ENCODE data around the gene GNAI3.
A peak's percentile ranks its signal among the peaks of the same experiment; 100 is the strongest.

The GNAI3 gene

DNA sequence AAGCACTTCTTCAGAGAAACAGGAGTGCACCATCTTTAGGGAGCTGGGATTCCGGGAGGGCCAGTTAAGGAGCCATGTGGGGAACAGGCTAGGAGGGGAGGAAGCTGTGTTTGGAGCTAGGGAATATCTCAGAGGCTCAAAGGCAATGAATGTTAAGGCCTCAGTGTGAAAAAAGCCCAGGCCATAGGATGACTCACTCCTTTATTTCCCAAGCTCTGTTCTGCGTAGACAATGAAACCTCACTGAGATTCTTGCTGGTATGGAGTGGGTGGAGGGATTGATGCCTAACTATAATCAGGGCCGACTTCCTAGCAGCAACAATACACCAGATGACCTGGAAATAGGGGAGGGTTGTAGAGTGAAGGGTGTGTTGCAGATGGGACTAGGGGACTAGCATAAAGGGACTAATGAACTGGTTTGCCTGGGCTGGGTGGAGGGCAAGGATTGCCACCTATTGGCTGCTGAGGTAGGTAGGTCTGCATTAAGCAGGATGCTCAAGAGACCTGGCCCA, 68.9 kb downstream of the GNAI3 start (continued):
- no peak for TF ChIP-seq ZNF391 (tag by site-specific recombination; IDR thresholded peaks at IDR 0.05; ENCODE audit: borderline replicate concordance, low read depth)
- TF ChIP-seq, protein P1, sequence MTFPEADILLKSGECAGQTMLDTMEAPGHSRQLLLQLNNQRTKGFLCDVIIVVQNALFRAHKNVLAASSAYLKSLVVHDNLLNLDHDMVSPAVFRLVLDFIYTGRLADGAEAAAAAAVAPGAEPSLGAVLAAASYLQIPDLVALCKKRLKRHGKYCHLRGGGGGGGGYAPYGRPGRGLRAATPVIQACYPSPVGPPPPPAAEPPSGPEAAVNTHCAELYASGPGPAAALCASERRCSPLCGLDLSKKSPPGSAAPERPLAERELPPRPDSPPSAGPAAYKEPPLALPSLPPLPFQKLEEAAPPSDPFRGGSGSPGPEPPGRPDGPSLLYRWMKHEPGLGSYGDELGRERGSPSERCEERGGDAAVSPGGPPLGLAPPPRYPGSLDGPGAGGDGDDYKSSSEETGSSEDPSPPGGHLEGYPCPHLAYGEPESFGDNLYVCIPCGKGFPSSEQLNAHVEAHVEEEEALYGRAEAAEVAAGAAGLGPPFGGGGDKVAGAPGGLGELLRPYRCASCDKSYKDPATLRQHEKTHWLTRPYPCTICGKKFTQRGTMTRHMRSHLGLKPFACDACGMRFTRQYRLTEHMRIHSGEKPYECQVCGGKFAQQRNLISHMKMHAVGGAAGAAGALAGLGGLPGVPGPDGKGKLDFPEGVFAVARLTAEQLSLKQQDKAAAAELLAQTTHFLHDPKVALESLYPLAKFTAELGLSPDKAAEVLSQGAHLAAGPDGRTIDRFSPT (tag by site-specific recombination; IDR thresholded peaks at IDR 0.05) = no peak
- TF ChIP-seq ZNF214 (tag by site-specific recombination; IDR thresholded peaks at IDR 0.05; ENCODE audit: borderline replicate concordance) = no peak
- no peak for TF ChIP-seq ZNF621 (tag by site-specific recombination; IDR thresholded peaks at IDR 0.05)
- TF ChIP-seq ZNF776 (tag by site-specific recombination; IDR thresholded peaks at IDR 0.05; ENCODE audit: borderline replicate concordance) = no peak
- TF ChIP-seq ZNF473 (tag by site-specific recombination; IDR thresholded peaks at IDR 0.05) = no peak
- TF ChIP-seq ZFP41 (tag by site-specific recombination; IDR thresholded peaks at IDR 0.05; ENCODE audit: borderline replicate concordance) = no peak
- TF ChIP-seq ZNF707 (tag by site-specific recombination; IDR thresholded peaks at IDR 0.05) = no peak
- 0 out of 2 replicates have a peak, but pooled peaks have one; percentile 49 for TF ChIP-seq ZNF660 (tag by site-specific recombination; IDR thresholded peaks at IDR 0.05)
- peak; percentile 45; the same call in 1 of the 2 replicates for TF ChIP-seq ZNF335 (tag by site-specific recombination; conservative IDR thresholded peaks at IDR 0.05)
- no peak for TF ChIP-seq ZNF585B (tag by site-specific recombination; IDR thresholded peaks at IDR 0.05)
- peak; percentile 66 for TF ChIP-seq ZFHX2 (tag by site-specific recombination; conservative IDR thresholded peaks at IDR 0.05)
- TF ChIP-seq GFI1B (tag by site-specific recombination; IDR thresholded peaks at IDR 0.05) = peak; percentile 81
- TF ChIP-seq, protein P2, sequence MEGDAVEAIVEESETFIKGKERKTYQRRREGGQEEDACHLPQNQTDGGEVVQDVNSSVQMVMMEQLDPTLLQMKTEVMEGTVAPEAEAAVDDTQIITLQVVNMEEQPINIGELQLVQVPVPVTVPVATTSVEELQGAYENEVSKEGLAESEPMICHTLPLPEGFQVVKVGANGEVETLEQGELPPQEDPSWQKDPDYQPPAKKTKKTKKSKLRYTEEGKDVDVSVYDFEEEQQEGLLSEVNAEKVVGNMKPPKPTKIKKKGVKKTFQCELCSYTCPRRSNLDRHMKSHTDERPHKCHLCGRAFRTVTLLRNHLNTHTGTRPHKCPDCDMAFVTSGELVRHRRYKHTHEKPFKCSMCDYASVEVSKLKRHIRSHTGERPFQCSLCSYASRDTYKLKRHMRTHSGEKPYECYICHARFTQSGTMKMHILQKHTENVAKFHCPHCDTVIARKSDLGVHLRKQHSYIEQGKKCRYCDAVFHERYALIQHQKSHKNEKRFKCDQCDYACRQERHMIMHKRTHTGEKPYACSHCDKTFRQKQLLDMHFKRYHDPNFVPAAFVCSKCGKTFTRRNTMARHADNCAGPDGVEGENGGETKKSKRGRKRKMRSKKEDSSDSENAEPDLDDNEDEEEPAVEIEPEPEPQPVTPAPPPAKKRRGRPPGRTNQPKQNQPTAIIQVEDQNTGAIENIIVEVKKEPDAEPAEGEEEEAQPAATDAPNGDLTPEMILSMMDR (tag by site-specific recombination; IDR thresholded peaks at IDR 0.05) = peak; percentile 41; the same call in 1 of the 2 replicates
- TF ChIP-seq ZNF274 (IDR thresholded peaks at IDR 0.05; ENCODE audit: low read length) = no peak
- no peak for TF ChIP-seq ZNF274 (tag by site-specific recombination; IDR thresholded peaks at IDR 0.05; ENCODE audit: borderline replicate concordance)

DNA sequence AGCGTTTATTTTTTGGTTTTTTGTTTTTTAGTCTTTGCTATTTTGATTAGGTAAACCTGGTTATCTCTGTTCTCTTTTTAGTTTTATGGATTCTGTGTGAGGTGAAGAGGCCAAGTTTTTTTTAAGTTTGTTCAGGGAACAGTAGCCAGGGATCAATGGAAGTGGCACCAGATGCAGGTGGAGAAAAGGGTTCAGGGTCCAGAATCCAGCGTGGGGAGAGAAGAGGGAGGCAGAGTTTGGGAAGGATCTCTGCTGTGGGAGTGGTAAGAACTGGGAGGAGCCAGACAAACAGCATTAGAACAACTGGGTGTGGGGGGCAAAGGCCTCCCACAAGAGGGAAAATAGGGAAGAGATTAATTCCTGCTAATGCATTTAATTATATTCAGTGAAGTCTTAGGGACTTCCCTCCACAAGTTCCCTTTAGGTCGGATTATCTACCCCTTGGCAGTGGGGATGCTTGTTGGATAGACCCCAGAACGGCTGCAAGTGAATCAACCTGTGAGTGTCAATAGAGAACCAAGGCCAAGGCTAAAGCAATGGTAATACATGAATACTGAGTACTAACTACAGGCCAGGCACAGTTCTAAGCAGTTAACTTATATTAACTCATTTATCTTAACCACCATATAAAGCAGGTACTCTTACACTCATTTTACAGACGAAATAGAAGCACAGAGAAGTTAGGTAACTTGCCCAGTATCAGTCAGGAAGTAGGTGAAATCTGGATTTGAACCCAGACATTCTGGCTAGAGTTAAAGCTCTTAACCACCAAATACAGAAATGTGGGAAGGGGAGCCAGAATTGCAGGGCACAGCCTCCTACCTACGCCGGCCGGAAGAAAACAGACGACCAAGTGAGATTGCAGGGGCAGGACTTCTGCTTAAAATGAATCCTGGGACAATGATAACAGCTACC, 70.5 kb downstream of the GNAI3 start:
- POLR2A ChIA-PET = interaction anchor here (2.4 kb wide), 1 partner anchor 70 kb away, joined by 29 read pairs; the partner anchor contains the start of gene GNAI3
- 0 out of 2 replicates have a peak, but pooled peaks have one; percentile 32 for TF ChIP-seq ZNF184 (tag by site-specific recombination; IDR thresholded peaks at IDR 0.05)
- TF ChIP-seq ZNF654 (tag by site-specific recombination; IDR thresholded peaks at IDR 0.05; ENCODE audit: low read depth) = no peak
- no peak for TF ChIP-seq ZNF596 (tag by site-specific recombination; IDR thresholded peaks at IDR 0.05)
- TF ChIP-seq ZNF274 (IDR thresholded peaks at IDR 0.05; ENCODE audit: low read length) = no peak
- no peak for TF ChIP-seq ZNF274 (tag by site-specific recombination; IDR thresholded peaks at IDR 0.05; ENCODE audit: borderline replicate concordance)
- TF ChIP-seq PRDM1 (tag by site-specific recombination; IDR thresholded peaks at IDR 0.05) = 0 out of 2 replicates have a peak, but pooled peaks have one; percentile 66
- TF ChIP-seq ZNF768 (tag by site-specific recombination; IDR thresholded peaks at IDR 0.05) = 0 out of 2 replicates have a peak, but pooled peaks have one; percentile 53
- no peak for TF ChIP-seq ZNF707 (tag by site-specific recombination; IDR thresholded peaks at IDR 0.05)
- TF ChIP-seq, protein P3, sequence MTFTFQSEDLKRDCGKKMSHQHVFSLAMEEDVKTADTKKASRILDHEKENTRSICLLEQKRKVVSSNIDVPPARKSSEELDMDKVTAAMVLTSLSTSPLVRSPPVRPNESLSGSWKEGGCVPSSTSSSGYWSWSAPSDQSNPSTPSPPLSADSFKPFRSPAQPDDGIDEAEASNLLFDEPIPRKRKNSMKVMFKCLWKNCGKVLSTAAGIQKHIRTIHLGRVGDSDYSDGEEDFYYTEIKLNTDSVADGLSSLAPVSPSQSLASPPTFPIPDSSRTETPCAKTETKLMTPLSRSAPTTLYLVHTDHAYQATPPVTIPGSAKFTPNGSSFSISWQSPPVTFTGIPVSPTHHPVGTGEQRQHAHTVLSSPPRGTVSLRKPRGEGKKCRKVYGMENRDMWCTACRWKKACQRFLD (tag by site-specific recombination; IDR thresholded peaks at IDR 0.05) = no peak
- no peak for TF ChIP-seq ZNF391 (tag by site-specific recombination; IDR thresholded peaks at IDR 0.05; ENCODE audit: borderline replicate concordance, low read depth)
- TF ChIP-seq ZNF404 (tag by site-specific recombination; IDR thresholded peaks at IDR 0.05) = no peak
- TF ChIP-seq, protein P4, sequence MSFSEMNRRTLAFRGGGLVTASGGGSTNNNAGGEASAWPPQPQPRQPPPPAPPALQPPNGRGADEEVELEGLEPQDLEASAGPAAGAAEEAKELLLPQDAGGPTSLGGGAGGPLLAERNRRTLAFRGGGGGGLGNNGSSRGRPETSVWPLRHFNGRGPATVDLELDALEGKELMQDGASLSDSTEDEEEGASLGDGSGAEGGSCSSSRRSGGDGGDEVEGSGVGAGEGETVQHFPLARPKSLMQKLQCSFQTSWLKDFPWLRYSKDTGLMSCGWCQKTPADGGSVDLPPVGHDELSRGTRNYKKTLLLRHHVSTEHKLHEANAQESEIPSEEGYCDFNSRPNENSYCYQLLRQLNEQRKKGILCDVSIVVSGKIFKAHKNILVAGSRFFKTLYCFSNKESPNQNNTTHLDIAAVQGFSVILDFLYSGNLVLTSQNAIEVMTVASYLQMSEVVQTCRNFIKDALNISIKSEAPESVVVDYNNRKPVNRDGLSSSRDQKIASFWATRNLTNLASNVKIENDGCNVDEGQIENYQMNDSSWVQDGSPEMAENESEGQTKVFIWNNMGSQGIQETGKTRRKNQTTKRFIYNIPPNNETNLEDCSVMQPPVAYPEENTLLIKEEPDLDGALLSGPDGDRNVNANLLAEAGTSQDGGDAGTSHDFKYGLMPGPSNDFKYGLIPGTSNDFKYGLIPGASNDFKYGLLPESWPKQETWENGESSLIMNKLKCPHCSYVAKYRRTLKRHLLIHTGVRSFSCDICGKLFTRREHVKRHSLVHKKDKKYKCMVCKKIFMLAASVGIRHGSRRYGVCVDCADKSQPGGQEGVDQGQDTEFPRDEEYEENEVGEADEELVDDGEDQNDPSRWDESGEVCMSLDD (tag by site-specific recombination; IDR thresholded peaks at IDR 0.05) = no peak
- no peak for TF ChIP-seq ZNF701 (tag by site-specific recombination; IDR thresholded peaks at IDR 0.05)
- no peak for TF ChIP-seq BCL11B (tag by site-specific recombination; IDR thresholded peaks at IDR 0.05; ENCODE audit: low read depth)
- TF ChIP-seq GLIS1 (tag by site-specific recombination; IDR thresholded peaks at IDR 0.05) = peak; percentile 31

More for the DNA sequence above, 70.5 kb downstream of the GNAI3 start:
- Histone ChIP-seq H3K27ac (ENCODE audit: extremely low read depth, low read depth, low read length) (peak overlapping the region; percentile 1; the same call in 1 of the 2 replicates), H3K4me3 (ENCODE audit: low read depth, low read length) (peak overlapping the region; percentile 73), H3K4me1 (ENCODE audit: control insufficient read depth, insufficient read depth, low read length) (peaks cover 4% of the 10 kb centered on the region; the same call in 1 of the 2 replicates), H3K9me3 (ENCODE audit: control insufficient read depth, insufficient read depth, low read depth, low read length) (no peaks in the 10 kb centered on the region), H3K36me3 (ENCODE audit: control insufficient read depth in 2 of 2, insufficient read depth in 1 of 2, low read length in 2 of 2) (no peaks in the 10 kb centered on the region)
- CTCF ChIA-PET = interaction anchor here (0.6 to 2.0 kb wide), 6 partner anchors 11 to 455 kb away, joined by 3 to 18 read pairs (median 4); no protein-coding TSS in a partner anchor
